ENCODE data around the gene SKI. TPM values are rescaled to one million over a fixed set of nuclear protein-coding genes. Genes with fewer than 3 reads are reported as not detected.

SKI gene
- total RNA-seq, 6 experiments from 2014 or later: 23.7 to 84.8 (median 31.4) TPM

GRCh38 chr1:2228694-2229036 lies 546 bp downstream of the SKI start:
- H3K4me3 ChIP-seq: peak overlapping the region; percentile 59 to 77 (median 67)
- peak overlapping the region; percentile 56 to 93 (median 73) for H3K27ac ChIP-seq
- no peaks in the 10 kb centered on the region for H3K27me3 ChIP-seq
- H3K4me1 ChIP-seq: peaks cover 0 to 37% (median 17%) of the 10 kb centered on the region in 4 donors
- WGBS (ENCODE audit: insufficient coverage, low coverage, low lambda C conversion rate, missing lambda C conversion rate): no CpG with 5 or more reads among the region's 50 CpGs
- intact Hi-C loops (cut with DNase I): no loop called here
- TF ChIP-seq CTCF (IDR thresholded peaks at IDR 0.05): no peak
- TF ChIP-seq POLR2A (IDR thresholded peaks at IDR 0.05): no peak
- H3K36me3 ChIP-seq: no peaks in the 10 kb centered on the region
- peak in 1 of 3 donors; percentile 47 for DNase-seq
- H3K9me3 ChIP-seq: no peaks in the 10 kb centered on the region
- no peak for ATAC-seq

DNA sequence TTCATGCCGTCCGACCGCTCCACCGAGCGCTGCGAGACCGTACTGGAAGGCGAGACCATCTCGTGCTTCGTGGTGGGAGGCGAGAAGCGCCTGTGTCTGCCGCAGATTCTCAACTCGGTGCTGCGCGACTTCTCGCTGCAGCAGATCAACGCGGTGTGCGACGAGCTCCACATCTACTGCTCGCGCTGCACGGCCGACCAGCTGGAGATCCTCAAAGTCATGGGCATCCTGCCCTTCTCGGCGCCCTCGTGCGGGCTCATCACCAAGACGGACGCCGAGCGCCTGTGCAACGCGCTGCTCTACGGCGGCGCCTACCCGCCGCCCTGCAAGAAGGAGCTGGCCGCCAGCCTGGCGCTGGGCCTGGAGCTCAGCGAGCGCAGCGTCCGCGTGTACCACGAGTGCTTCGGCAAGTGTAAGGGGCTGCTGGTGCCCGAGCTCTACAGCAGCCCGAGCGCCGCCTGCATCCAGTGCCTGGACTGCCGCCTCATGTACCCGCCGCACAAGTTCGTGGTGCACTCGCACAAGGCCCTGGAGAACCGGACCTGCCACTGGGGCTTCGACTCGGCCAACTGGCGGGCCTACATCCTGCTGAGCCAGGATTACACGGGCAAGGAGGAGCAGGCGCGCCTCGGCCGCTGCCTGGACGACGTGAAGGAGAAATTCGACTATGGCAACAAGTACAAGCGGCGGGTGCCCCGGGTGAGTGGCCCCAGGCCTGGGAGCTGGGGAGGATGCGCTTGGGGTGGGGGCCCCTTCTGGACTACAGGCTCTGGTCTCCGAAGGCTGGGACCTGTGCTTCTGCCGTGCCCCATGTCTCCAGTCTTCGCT lies 1.1 kb downstream of the SKI start:
- intact Hi-C loops (cut with DNase I): no loop called here
- Histone ChIP-seq H3K4me1 (peaks cover 0 to 43% (median 20%) of the 10 kb centered on the region in 4 donors), H3K36me3 (no peaks in the 10 kb centered on the region), H3K27ac (peak overlapping the region; percentile 56 to 93 (median 73)), H3K27me3 (no peaks in the 10 kb centered on the region), H3K4me3 (peak overlapping the region; percentile 59 to 77 (median 67)), H3K9me3 (no peaks in the 10 kb centered on the region)
- TF ChIP-seq CTCF (IDR thresholded peaks at IDR 0.05) (peak in 2 of 4 donors; percentile 5 to 24), POLR2A (IDR thresholded peaks at IDR 0.05) (peak; percentile 21)
- 2% methylated on average over 20 of the region's 77 CpGs for WGBS (ENCODE audit: insufficient coverage, low coverage, low lambda C conversion rate, missing lambda C conversion rate)
- peak; percentile 6 to 25 (median 9) for ATAC-seq
- peak; percentile 73 to 86 (median 79) for DNase-seq

- intact Hi-C loops (cut with DNase I): loop anchor here in 1 of 2 donors (5.0 to 10.0 kb wide), 2 partner anchors 33 to 75 kb away; no protein-coding TSS in a partner anchor
- Histone ChIP-seq H3K9me3 (no peaks in the 10 kb centered on the region), H3K4me3 (peak overlapping the region; percentile 59 to 77 (median 67)), H3K27me3 (no peaks in the 10 kb centered on the region), H3K36me3 (no peaks in the 10 kb centered on the region), H3K27ac (peak overlapping the region; percentile 56 to 93 (median 73)), H3K4me1 (peaks cover 0 to 52% (median 24%) of the 10 kb centered on the region in 4 donors)
- DNase-seq (peak; percentile 64 to 89 (median 85)), ATAC-seq (peak; percentile 1 to 20 (median 10))
- TF ChIP-seq CTCF (IDR thresholded peaks at IDR 0.05) (no peak), POLR2A (IDR thresholded peaks at IDR 0.05) (no peak)
- WGBS (ENCODE audit: insufficient coverage, low coverage, low lambda C conversion rate, missing lambda C conversion rate): 9% methylated on average over 7 of the region's 32 CpGs
These were observed 2.0 kb downstream of the SKI start for GRCh38 chr1:2229911-2230731.

GRCh38 chr1:2230781-2231531 lies 2.8 kb downstream of the SKI start:
- Histone ChIP-seq H3K27me3 (no peaks in the 10 kb centered on the region), H3K4me3 (peak overlapping the region; percentile 59 to 77 (median 67)), H3K27ac (peak overlapping the region; percentile 68 to 93 (median 73)), H3K36me3 (no peaks in the 10 kb centered on the region), H3K4me1 (peaks cover 0 to 60% (median 31%) of the 10 kb centered on the region in 4 donors), H3K9me3 (no peaks in the 10 kb centered on the region)
- intact Hi-C loops (cut with DNase I): loop anchor here in 1 of 2 donors (5.0 to 10.0 kb wide), 2 partner anchors 34 to 74 kb away; no protein-coding TSS in a partner anchor
- WGBS (ENCODE audit: insufficient coverage, low coverage, low lambda C conversion rate, missing lambda C conversion rate): 19% methylated on average over 9 of the region's 30 CpGs
- ATAC-seq: no peak
- no peak for DNase-seq
- TF ChIP-seq CTCF (IDR thresholded peaks at IDR 0.05) (no peak), POLR2A (IDR thresholded peaks at IDR 0.05) (no peak)
